ENCODE results near the gene MPV17L2.
"Not testable (repeated sequence)": the region's sequence is repeated elsewhere in the genome, so short reads cannot be mapped to it uniquely, and the experiment has no call there.

MPV17L2 gene

GRCh38 chr19:18193388-18194180, 566 bp downstream of the MPV17L2 start:
- no peak for DNase-seq (ENCODE audit: low spot score)

GRCh38 chr19:18194181-18194530, 1.1 kb downstream of the MPV17L2 start:
- no peak for DNase-seq (ENCODE audit: low spot score)

- DNase-seq (ENCODE audit: low spot score): no peak
These were observed 1.7 kb downstream of the MPV17L2 start for GRCh38 chr19:18194554-18195238.

- DNase-seq (ENCODE audit: low spot score): no peak
These were observed 3.5 kb downstream of the MPV17L2 start for GRCh38 chr19:18196511-18196845.

- no peak for DNase-seq (ENCODE audit: low spot score)
These were observed 4.3 kb downstream of the MPV17L2 start for GRCh38 chr19:18197306-18197705.

GRCh38 chr19:18197941-18198340, 4.9 kb downstream of the MPV17L2 start:
- no peak for DNase-seq (ENCODE audit: low spot score)

GRCh38 chr19:18198374-18198773, 5.4 kb downstream of the MPV17L2 start:
- DNase-seq (ENCODE audit: low spot score): no peak

- no peak for DNase-seq (ENCODE audit: low spot score)
These were observed 9.4 kb downstream of the MPV17L2 start for GRCh38 chr19:18202397-18202777.

GRCh38 chr19:18202778-18203407, 9.9 kb downstream of the MPV17L2 start:
- DNase-seq (ENCODE audit: low spot score): no peak

GRCh38 chr19:18203408-18203862, 10.4 kb downstream of the MPV17L2 start:
- peak; percentile 55 for DNase-seq (ENCODE audit: low spot score)

GRCh38 chr19:18203863-18204393, 10.9 kb downstream of the MPV17L2 start, which contains the start of gene RAB3A:
Gene RAB3A, minus strand, starts transcription at chr19:18204042. Its CDS starts 1,302 bp downstream, at chr19:18202740.
- DNase-seq (ENCODE audit: low spot score): peak; percentile 100

GRCh38 chr19:18204394-18205199, 11.6 kb downstream of the MPV17L2 start:
- DNase-seq (ENCODE audit: low spot score): peak; percentile 61

- peak; percentile 56 for DNase-seq (ENCODE audit: low spot score)
These were observed 12.3 kb downstream of the MPV17L2 start for GRCh38 chr19:18205200-18205892.

- DNase-seq (ENCODE audit: low spot score): no peak
These were observed 13.0 kb downstream of the MPV17L2 start for GRCh38 chr19:18206018-18206417.

- peak; percentile 30 for DNase-seq (ENCODE audit: low spot score)
These were observed 15.3 kb downstream of the MPV17L2 start for GRCh38 chr19:18208098-18208951.

GRCh38 chr19:18209912-18210311, 16.9 kb downstream of the MPV17L2 start:
- DNase-seq (ENCODE audit: low spot score): not testable (repeated sequence)

GRCh38 chr19:18211683-18212082, 18.7 kb downstream of the MPV17L2 start:
- DNase-seq (ENCODE audit: low spot score): no peak

- DNase-seq (ENCODE audit: low spot score): no peak
These were observed 21.9 kb downstream of the MPV17L2 start for GRCh38 chr19:18214779-18215433.

- DNase-seq (ENCODE audit: low spot score): no peak
These were observed 23.8 kb downstream of the MPV17L2 start for GRCh38 chr19:18216789-18217188.

GRCh38 chr19:18218159-18218558, 25.1 kb downstream of the MPV17L2 start:
- no peak for DNase-seq (ENCODE audit: low spot score)
